ENCODE measurements around the gene LPIN2. TPM values are rescaled to one million over a fixed set of nuclear protein-coding genes. Genes with fewer than 3 reads are reported as not detected.
A peak's percentile ranks its signal among the peaks of the same experiment; 100 is the strongest.

LPIN2 gene
- total RNA-seq, 1 experiment from 2014 or later: 13.7 TPM

- Histone ChIP-seq H3K27ac (ENCODE audit: low read length) (no peak overlapping the region), H3K36me3 (ENCODE audit: insufficient read depth, low read length) (no peaks in the 10 kb centered on the region), H3K4me1 (ENCODE audit: low read length) (peaks cover 30% of the 10 kb centered on the region), H3K9me3 (ENCODE audit: low read length) (no peaks in the 10 kb centered on the region), H3K79me2 (ENCODE audit: low read length) (no peaks in the 10 kb centered on the region; the same call in 1 of the 2 replicates), H2AFZ (ENCODE audit: low read length) (no peak overlapping the region), H3K9me2 (replicated peaks; ENCODE audit: insufficient read depth, low read length) (no peaks in the 10 kb centered on the region), H3K27me3 (ENCODE audit: low read length) (no peaks in the 10 kb centered on the region), H4K20me1 (ENCODE audit: insufficient read depth, low read depth, low read length) (peaks cover 38% of the 10 kb centered on the region), H3K4me2 (ENCODE audit: low read depth, low read length, poor library complexity, severe bottlenecking) (no peak overlapping the region), H3K4me3 (ENCODE audit: low read length) (no peak overlapping the region), H3K9ac (ENCODE audit: low read length) (no peak overlapping the region)
- DNase-seq: no peak
Observed at GRCh38 chr18:2978208-2978607, 34.7 kb downstream of the LPIN2 start.

GRCh38 chr18:2976218-2977132 is 36.5 kb downstream of the LPIN2 start:
- Histone ChIP-seq H3K27me3 (ENCODE audit: low read length) (no peaks in the 10 kb centered on the region), H3K27ac (ENCODE audit: low read length) (no peak overlapping the region), H3K79me2 (ENCODE audit: low read length) (no peaks in the 10 kb centered on the region; the same call in 1 of the 2 replicates), H2AFZ (ENCODE audit: low read length) (no peak overlapping the region), H3K9me2 (replicated peaks; ENCODE audit: insufficient read depth, low read length) (no peaks in the 10 kb centered on the region), H3K9ac (ENCODE audit: low read length) (no peak overlapping the region), H3K4me3 (ENCODE audit: low read length) (no peak overlapping the region), H3K36me3 (ENCODE audit: insufficient read depth, low read length) (no peaks in the 10 kb centered on the region), H3K4me1 (ENCODE audit: low read length) (peaks cover 41% of the 10 kb centered on the region), H4K20me1 (ENCODE audit: insufficient read depth, low read depth, low read length) (peaks cover 34% of the 10 kb centered on the region), H3K9me3 (ENCODE audit: low read length) (no peaks in the 10 kb centered on the region), H3K4me2 (ENCODE audit: low read depth, low read length, poor library complexity, severe bottlenecking) (no peak overlapping the region)
- DNase-seq: no peak

GRCh38 chr18:2974731-2975130 is 38.2 kb downstream of the LPIN2 start:
- DNase-seq: no peak
- Histone ChIP-seq H2AFZ (ENCODE audit: low read length) (no peak overlapping the region), H3K9me2 (replicated peaks; ENCODE audit: insufficient read depth, low read length) (no peaks in the 10 kb centered on the region), H3K36me3 (ENCODE audit: insufficient read depth, low read length) (no peaks in the 10 kb centered on the region), H3K4me1 (ENCODE audit: low read length) (peaks cover 40% of the 10 kb centered on the region), H3K9me3 (ENCODE audit: low read length) (no peaks in the 10 kb centered on the region), H3K79me2 (ENCODE audit: low read length) (no peaks in the 10 kb centered on the region; the same call in 1 of the 2 replicates), H3K27ac (ENCODE audit: low read length) (no peak overlapping the region), H3K9ac (ENCODE audit: low read length) (no peak overlapping the region), H3K27me3 (ENCODE audit: low read length) (no peaks in the 10 kb centered on the region; the same call in 1 of the 2 replicates), H4K20me1 (ENCODE audit: insufficient read depth, low read depth, low read length) (peaks cover 34% of the 10 kb centered on the region), H3K4me3 (ENCODE audit: low read length) (no peak overlapping the region), H3K4me2 (ENCODE audit: low read depth, low read length, poor library complexity, severe bottlenecking) (no peak overlapping the region)

- Histone ChIP-seq H3K4me3 (ENCODE audit: low read length) (peak overlapping the region; percentile 14; the same call in 1 of the 2 replicates), H3K27me3 (ENCODE audit: low read length) (no peaks in the 10 kb centered on the region; the same call in 1 of the 2 replicates), H3K4me2 (ENCODE audit: low read depth, low read length, poor library complexity, severe bottlenecking) (peak overlapping the region; percentile 20), H4K20me1 (ENCODE audit: insufficient read depth, low read depth, low read length) (peaks cover 17% of the 10 kb centered on the region), H3K27ac (ENCODE audit: low read length) (no peak overlapping the region), H3K79me2 (ENCODE audit: low read length) (0 out of 2 replicates have a peak, but pooled peaks cover 2% of the 10 kb centered on the region), H3K9ac (ENCODE audit: low read length) (no peak overlapping the region), H3K4me1 (ENCODE audit: low read length) (peaks cover 48% of the 10 kb centered on the region), H3K9me2 (replicated peaks; ENCODE audit: insufficient read depth, low read length) (no peaks in the 10 kb centered on the region), H2AFZ (ENCODE audit: low read length) (no peak overlapping the region), H3K36me3 (ENCODE audit: insufficient read depth, low read length) (no peaks in the 10 kb centered on the region), H3K9me3 (ENCODE audit: low read length) (no peaks in the 10 kb centered on the region)
- no peak for DNase-seq
Observed at GRCh38 chr18:2971741-2972552, 41.0 kb downstream of the LPIN2 start.

- peak overlapping the region; percentile 24 for H3K4me2 ChIP-seq (ENCODE audit: low read depth, low read length, poor library complexity, severe bottlenecking)
- H3K79me2 ChIP-seq (ENCODE audit: low read length): 0 out of 2 replicates have a peak, but pooled peaks cover 2% of the 10 kb centered on the region
- peaks cover 51% of the 10 kb centered on the region for H3K4me1 ChIP-seq (ENCODE audit: low read length)
- H3K4me3 ChIP-seq (ENCODE audit: low read length): no peak overlapping the region
- H4K20me1 ChIP-seq (ENCODE audit: insufficient read depth, low read depth, low read length): peaks cover 13% of the 10 kb centered on the region
- H3K9me3 ChIP-seq (ENCODE audit: low read length): no peaks in the 10 kb centered on the region
- no peaks in the 10 kb centered on the region for H3K36me3 ChIP-seq (ENCODE audit: insufficient read depth, low read length)
- H3K9ac ChIP-seq (ENCODE audit: low read length): no peak overlapping the region
- H3K27ac ChIP-seq (ENCODE audit: low read length): no peak overlapping the region
- DNase-seq: no peak
- H2AFZ ChIP-seq (ENCODE audit: low read length): no peak overlapping the region; the same call in 1 of the 2 replicates
- H3K9me2 ChIP-seq (replicated peaks; ENCODE audit: insufficient read depth, low read length): no peaks in the 10 kb centered on the region
- H3K27me3 ChIP-seq (ENCODE audit: low read length): no peaks in the 10 kb centered on the region; the same call in 1 of the 2 replicates
Observed at GRCh38 chr18:2970772-2971659, 41.9 kb downstream of the LPIN2 start.

GRCh38 chr18:2970344-2970743 is 42.6 kb downstream of the LPIN2 start:
- Histone ChIP-seq H4K20me1 (ENCODE audit: insufficient read depth, low read depth, low read length) (peaks cover 12% of the 10 kb centered on the region), H3K27ac (ENCODE audit: low read length) (no peak overlapping the region), H3K4me2 (ENCODE audit: low read depth, low read length, poor library complexity, severe bottlenecking) (no peak overlapping the region), H3K36me3 (ENCODE audit: insufficient read depth, low read length) (no peaks in the 10 kb centered on the region), H3K4me1 (ENCODE audit: low read length) (peaks cover 51% of the 10 kb centered on the region), H3K9me2 (replicated peaks; ENCODE audit: insufficient read depth, low read length) (no peaks in the 10 kb centered on the region), H2AFZ (ENCODE audit: low read length) (no peak overlapping the region), H3K79me2 (ENCODE audit: low read length) (0 out of 2 replicates have a peak, but pooled peaks cover 2% of the 10 kb centered on the region), H3K9ac (ENCODE audit: low read length) (no peak overlapping the region), H3K4me3 (ENCODE audit: low read length) (no peak overlapping the region), H3K27me3 (ENCODE audit: low read length) (no peaks in the 10 kb centered on the region; the same call in 1 of the 2 replicates), H3K9me3 (ENCODE audit: low read length) (no peaks in the 10 kb centered on the region)
- no peak for DNase-seq

GRCh38 chr18:2969695-2970094 is 43.2 kb downstream of the LPIN2 start:
- Histone ChIP-seq H3K27ac (ENCODE audit: low read length) (no peak overlapping the region), H3K9ac (ENCODE audit: low read length) (no peak overlapping the region), H3K27me3 (ENCODE audit: low read length) (no peaks in the 10 kb centered on the region; the same call in 1 of the 2 replicates), H3K79me2 (ENCODE audit: low read length) (0 out of 2 replicates have a peak, but pooled peaks cover 2% of the 10 kb centered on the region), H3K9me3 (ENCODE audit: low read length) (no peaks in the 10 kb centered on the region), H3K4me2 (ENCODE audit: low read depth, low read length, poor library complexity, severe bottlenecking) (no peak overlapping the region), H3K4me1 (ENCODE audit: low read length) (peaks cover 51% of the 10 kb centered on the region), H3K4me3 (ENCODE audit: low read length) (no peak overlapping the region), H3K36me3 (ENCODE audit: insufficient read depth, low read length) (no peaks in the 10 kb centered on the region), H2AFZ (ENCODE audit: low read length) (no peak overlapping the region), H3K9me2 (replicated peaks; ENCODE audit: insufficient read depth, low read length) (no peaks in the 10 kb centered on the region), H4K20me1 (ENCODE audit: insufficient read depth, low read depth, low read length) (peaks cover 12% of the 10 kb centered on the region)
- no peak for DNase-seq
